HuH-7.5 (cell line): Measurements from ENCODE around the gene PRDM16.

Source experiments
- DNase-seq: peaks from one replicate; pipeline ENCODE4 v3.0.0; 2011; ENCODE audit warnings: low spot score

The PRDM16 gene

GRCh38 chr1:3207217-3207848 lies 138.3 kb downstream of the PRDM16 start:
- DNase-seq = no peak

- no peak for DNase-seq
These were observed 139.8 kb downstream of the PRDM16 start for GRCh38 chr1:3208819-3209200.

- DNase-seq = no peak
These were observed 140.2 kb downstream of the PRDM16 start for GRCh38 chr1:3209201-3209600.

GRCh38 chr1:3211582-3212375 lies 142.8 kb downstream of the PRDM16 start:
- DNase-seq = no peak

GRCh38 chr1:3212453-3213355 lies 143.7 kb downstream of the PRDM16 start:
- DNase-seq = no peak

- DNase-seq = no peak
These were observed 144.7 kb downstream of the PRDM16 start for GRCh38 chr1:3213730-3214129.

- DNase-seq = no peak
These were observed 146.4 kb downstream of the PRDM16 start for GRCh38 chr1:3215198-3216014.

- no peak for DNase-seq
These were observed 147.0 kb downstream of the PRDM16 start for GRCh38 chr1:3216015-3216391.

- DNase-seq = no peak
These were observed 148.2 kb downstream of the PRDM16 start for GRCh38 chr1:3217181-3217641.

- no peak for DNase-seq
These were observed 149.1 kb downstream of the PRDM16 start for GRCh38 chr1:3217979-3218679.

GRCh38 chr1:3219005-3219790 lies 150.2 kb downstream of the PRDM16 start:
- peak; percentile 91 for DNase-seq

GRCh38 chr1:3219791-3220467 lies 150.9 kb downstream of the PRDM16 start:
- DNase-seq = no peak

GRCh38 chr1:3221112-3222041 lies 152.4 kb downstream of the PRDM16 start:
- DNase-seq = no peak

GRCh38 chr1:3222042-3222692 lies 153.2 kb downstream of the PRDM16 start:
- peak; percentile 88 for DNase-seq

- DNase-seq = no peak
These were observed 156.7 kb downstream of the PRDM16 start for GRCh38 chr1:3225661-3226060.

GRCh38 chr1:3226191-3226590 lies 157.2 kb downstream of the PRDM16 start:
- DNase-seq = no peak

- no peak for DNase-seq
These were observed 157.8 kb downstream of the PRDM16 start for GRCh38 chr1:3226701-3227350.

- DNase-seq = no peak
These were observed 158.3 kb downstream of the PRDM16 start for GRCh38 chr1:3227351-3227704.
